HG03175 (cell line): ENCODE measurements around the gene AMZ2.
A peak's percentile ranks its signal among the peaks of the same experiment; 100 is the strongest.
"Not testable (repeated sequence)": the region's sequence is repeated elsewhere in the genome, so short reads cannot be mapped to it uniquely, and the experiment has no call there.

Experiments
- ATAC-seq: cut with Tn5 transposase; IDR thresholded peaks from one replicate; pipeline ENCODE4 v1.9.1; 2021; ENCODE audit warnings: mild to moderate bottlenecking, moderate library complexity; ENCODE audit not compliant: unreplicated experiment

The AMZ2 gene

GRCh38 chr17:68219429-68219828 is 28.4 kb upstream of the AMZ2 start:
- ATAC-seq = not testable (repeated sequence)

- not testable (repeated sequence) for ATAC-seq
Measured at GRCh38 chr17:68220186-68220585, 27.7 kb upstream of the AMZ2 start.

DNA sequence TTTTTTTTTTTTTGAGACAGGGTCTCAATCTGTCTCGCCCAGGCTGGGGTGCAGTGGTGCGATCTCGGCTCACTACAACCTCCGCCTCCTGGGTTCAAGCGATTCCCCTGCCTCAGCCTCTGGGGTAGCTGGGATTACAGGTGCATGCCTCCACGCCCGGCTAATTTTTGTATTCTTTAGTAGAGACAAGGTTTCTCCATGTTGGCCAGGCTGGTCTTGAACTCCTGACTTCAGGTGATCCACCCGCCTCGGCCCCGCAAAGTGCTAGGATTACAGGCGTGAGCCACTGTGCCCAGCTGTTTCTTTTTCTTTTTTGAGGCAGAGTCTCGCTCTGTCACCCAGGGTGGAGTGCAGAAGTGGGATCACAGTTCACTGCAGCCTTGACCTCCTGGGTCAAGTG is 27.1 kb upstream of the AMZ2 start:
- ATAC-seq = not testable (repeated sequence)

GRCh38 chr17:68221786-68222185 is 26.1 kb upstream of the AMZ2 start:
- ATAC-seq = no peak

- no peak for ATAC-seq
Measured at GRCh38 chr17:68222606-68223005, 25.2 kb upstream of the AMZ2 start.

DNA sequence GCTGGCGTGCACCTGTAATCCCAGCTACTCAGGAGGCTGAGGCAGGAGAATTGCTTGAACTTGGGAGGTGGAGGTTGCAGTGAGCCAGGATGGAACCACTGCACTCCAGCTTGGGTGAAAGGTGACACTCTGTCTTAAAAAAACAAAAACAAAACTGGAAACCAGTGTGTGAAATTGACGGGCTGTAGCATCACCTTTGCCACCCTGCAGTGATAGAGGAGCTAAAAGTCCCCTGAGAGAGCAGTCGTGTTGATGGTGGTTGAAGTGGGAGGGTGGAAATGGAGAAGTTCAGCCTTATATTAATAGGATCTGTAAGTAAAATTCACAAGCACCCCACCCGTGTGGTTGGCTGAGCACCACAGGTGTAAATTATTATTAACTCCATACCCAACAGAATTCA is 22.8 kb upstream of the AMZ2 start:
- peak; percentile 75 for ATAC-seq

- ATAC-seq = not testable (repeated sequence)
Measured at GRCh38 chr17:68228039-68228680, 19.7 kb upstream of the AMZ2 start.

- ATAC-seq = no peak
Measured at GRCh38 chr17:68228817-68229570, 18.8 kb upstream of the AMZ2 start.

GRCh38 chr17:68229619-68230018 is 18.2 kb upstream of the AMZ2 start:
- no peak for ATAC-seq

- not testable (repeated sequence) for ATAC-seq
Measured at GRCh38 chr17:68231131-68231530, 16.7 kb upstream of the AMZ2 start.

- no peak for ATAC-seq
Measured at GRCh38 chr17:68231541-68231940, 16.3 kb upstream of the AMZ2 start.

DNA sequence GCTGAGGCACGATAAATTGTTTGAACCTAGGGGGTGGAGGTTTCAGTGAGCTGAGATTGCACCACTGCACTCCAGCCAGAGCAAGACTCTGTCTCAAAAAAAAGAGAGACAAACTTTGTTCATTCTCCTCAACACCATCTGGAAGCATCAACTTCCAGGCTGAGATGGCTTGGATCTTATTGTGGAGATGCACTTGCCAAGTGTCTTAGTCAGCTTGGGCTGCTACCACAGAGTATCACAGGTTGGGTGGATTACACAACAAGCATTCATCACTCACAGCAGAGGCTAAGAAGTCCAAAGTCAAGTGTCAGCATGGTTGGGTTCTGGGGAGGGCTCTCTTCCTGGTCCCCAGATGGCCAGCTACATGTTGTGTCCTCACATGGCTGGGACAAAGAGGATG is 15.1 kb upstream of the AMZ2 start:
- not testable (repeated sequence) for ATAC-seq

- ATAC-seq = peak; percentile 45
Measured at GRCh38 chr17:68234726-68235335, 13.0 kb upstream of the AMZ2 start.

DNA sequence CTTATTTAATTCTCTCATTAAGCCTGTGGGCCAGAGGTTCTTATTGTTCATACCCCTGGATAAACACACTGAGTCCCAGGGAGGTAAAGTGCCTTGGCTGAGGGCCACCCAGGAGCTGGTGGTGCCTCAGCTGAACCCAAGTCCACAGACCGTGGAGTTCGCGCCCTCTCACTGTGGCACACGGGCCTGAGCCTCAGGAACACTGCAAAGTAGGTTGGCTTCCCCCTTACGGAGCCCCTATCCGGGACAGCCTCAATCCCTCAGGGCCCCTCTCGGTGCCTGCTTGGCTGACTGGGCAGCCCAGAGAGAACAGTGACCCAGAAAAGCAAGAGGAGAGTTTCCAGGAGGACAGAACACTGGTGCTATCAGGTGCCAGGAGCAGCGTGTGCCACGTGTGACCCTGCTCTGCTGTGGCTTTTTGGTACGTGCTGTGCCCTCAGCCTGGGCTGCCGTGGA is 12.5 kb upstream of the AMZ2 start:
- not testable (repeated sequence) for ATAC-seq

- peak; percentile 70 for ATAC-seq
Measured at GRCh38 chr17:68237369-68238163, 10.3 kb upstream of the AMZ2 start.

DNA sequence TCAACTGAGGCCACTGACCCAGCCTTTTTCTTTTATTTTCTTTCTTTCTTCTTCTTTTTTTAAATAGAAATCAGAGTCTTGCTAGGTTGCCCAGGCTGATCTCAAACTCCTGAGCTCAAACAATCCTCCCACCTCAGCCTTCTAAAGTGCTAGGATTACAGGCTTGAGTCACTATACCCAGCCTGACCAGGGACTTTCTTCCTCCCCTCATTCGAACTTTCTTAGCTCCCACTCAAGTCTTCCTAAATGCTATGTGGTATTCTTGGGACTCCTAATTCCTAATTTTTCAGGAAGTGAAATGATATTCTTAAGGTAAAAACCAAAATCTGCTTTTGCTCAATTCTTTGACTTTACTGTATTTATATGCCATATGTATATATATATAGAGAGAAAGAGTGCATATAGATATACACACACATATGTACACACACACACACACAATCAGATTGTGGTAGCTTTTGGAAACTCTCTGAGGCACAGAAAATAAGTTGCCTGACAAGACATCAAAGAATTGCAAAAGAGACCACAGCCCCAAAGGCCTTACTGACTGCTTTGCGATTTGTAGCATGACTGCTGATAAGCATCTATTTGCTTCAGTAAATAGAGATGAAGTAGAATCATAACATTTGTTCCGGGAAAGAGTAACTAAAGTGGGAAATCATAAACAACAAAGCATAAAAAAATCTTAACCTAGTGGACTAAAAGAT is 9.5 kb upstream of the AMZ2 start:
- ATAC-seq = no peak

- ATAC-seq = no peak
Measured at GRCh38 chr17:68238871-68239253, 9.0 kb upstream of the AMZ2 start.

DNA sequence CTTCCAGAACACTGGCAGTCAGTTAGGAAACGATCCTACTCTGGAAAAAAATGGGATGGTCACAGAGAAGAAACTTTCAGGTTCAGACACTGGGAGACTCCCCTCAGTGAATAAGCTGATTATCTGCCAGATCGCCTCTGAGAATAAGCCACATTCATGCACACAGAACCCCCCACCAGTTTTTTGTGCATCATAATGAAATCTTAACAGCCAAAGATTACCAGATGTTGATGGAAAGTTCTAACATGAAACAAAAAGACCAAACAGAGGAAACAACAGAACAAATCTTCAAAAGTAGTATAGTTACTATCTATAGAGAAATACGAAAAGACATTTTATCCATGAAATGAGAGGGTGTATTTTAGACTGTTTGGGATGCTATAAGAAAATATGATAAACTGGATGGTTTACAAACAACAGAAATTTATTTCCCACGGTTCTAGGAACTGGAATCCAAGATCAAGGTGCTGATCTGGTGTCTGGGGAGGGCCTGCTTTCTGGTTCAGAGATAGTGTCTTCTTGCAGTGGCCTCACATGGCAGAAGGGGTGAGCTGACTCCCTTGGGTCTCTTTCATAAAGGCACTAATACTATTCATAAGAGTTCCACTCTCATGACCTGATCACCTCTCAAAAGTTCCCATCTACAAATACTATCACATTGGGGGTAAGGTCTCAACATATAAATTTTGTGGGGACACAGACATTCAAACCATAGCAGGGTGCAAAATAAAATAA is 8.0 kb upstream of the AMZ2 start:
- ATAC-seq = no peak

DNA sequence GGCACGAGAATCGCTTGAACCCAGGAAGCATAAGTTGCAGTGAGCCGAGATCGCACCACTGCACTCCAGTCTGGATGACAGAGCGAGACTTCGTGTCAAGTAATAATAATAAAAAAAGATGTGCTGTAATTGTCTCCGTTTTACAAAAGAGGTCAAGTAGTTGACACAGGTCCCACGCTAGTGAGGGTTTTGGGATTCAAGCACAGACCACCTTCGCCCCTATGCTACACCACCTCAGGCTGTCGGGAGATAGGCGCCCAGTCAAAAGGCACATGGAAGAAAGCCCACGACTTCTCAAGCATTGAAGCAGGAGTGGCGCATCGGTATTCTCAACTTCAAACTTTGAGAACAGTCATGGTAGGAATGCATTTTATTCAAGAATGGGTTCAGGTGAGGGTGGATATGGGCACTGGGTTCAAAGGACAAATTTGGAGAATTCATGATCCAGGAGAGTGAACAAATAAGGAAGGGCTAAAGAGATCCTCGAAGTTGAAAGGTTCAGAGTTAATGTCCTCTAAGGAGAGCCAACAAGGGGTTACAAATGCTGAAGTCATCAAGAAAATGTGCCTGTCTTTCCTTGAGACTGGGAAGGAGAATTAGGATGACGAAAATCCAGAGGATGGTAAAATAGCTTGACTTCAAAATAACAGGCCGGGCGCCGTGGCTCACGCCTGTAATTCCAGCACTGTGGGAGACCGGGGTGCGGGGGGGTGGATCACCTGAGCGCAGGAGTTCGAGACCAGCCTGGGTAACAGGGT is 1.4 kb upstream of the AMZ2 start:
- ATAC-seq = no peak
